K562 (cell line): Measurements from ENCODE around the gene KLK13. TPM values are rescaled to one million over a fixed set of nuclear protein-coding genes. Genes with fewer than 3 reads are reported as not detected.

Experiments
- CCAR2 ChIP-seq: fragments of 200-400 bp; formaldehyde crosslinking; IDR thresholded peaks from 2 replicates; pipeline ENCODE4 v1.6.1; 2017; ENCODE audit warnings: mild to moderate bottlenecking, low read depth, low read length
- FOXP1 ChIP-seq: sonication (generic); formaldehyde crosslinking; IDR thresholded peaks from 2 replicates; pipeline ENCODE4 v1.8.0; 2022; ENCODE audit warnings: mild to moderate bottlenecking, missing genetic modification reagents
- GTF3C2 ChIP-seq: IDR thresholded peaks from 3 replicates; pipeline ENCODE4 v1.6.1; 2011; ENCODE audit warnings: borderline replicate concordance, mild to moderate bottlenecking, moderate library complexity; ENCODE audit not compliant: insufficient read length; ENCODE audit errors: extremely low read depth
- KAT2B ChIP-seq: IDR thresholded peaks from one replicate; pipeline ENCODE4 v1.6.1; 2012; ENCODE audit warnings: low read depth, mild to moderate bottlenecking, control low read depth, inconsistent platforms, low read length, moderate library complexity
- MAFG ChIP-seq: fragments of 450-650 bp; conservative IDR thresholded peaks from 2 replicates; pipeline ENCODE4 v1.6.1; 2016; ENCODE audit warnings: missing genetic modification characterization, missing compliant biosample characterization
- PHF8 ChIP-seq: fragments of 200-600 bp; sonication (generic); IDR thresholded peaks from 2 replicates; pipeline ENCODE4 v1.6.1; 2012; ENCODE audit warnings: mixed run types, mild to moderate bottlenecking, inconsistent platforms, low read length, moderate library complexity, borderline replicate concordance
- PRDM10 ChIP-seq: fragments of 450-650 bp; IDR thresholded peaks from 2 replicates; pipeline ENCODE4 v1.6.1; 2018; ENCODE audit not compliant: partially characterized antibody
- PTBP1 ChIP-seq: fragments of 200-400 bp; formaldehyde crosslinking; IDR thresholded peaks from 2 replicates; pipeline ENCODE4 v1.6.1; 2017; ENCODE audit warnings: low read depth, low read length
- SLC30A9 ChIP-seq: fragments of 250-450 bp; sonication (Bioruptor Pico); IDR thresholded peaks from 2 replicates; pipeline ENCODE4 v1.8.0; 2022; ENCODE audit warnings: mild to moderate bottlenecking, moderate library complexity
- U2AF1 ChIP-seq: fragments of 200-400 bp; formaldehyde crosslinking; optimal IDR thresholded peaks from 2 replicates; pipeline ENCODE3; 2017; ENCODE audit warnings: mild to moderate bottlenecking, low read depth, low read length, moderate library complexity
- ZNF121 ChIP-seq: sonication (generic); formaldehyde crosslinking; conservative IDR thresholded peaks from 2 replicates; pipeline ENCODE4 v1.8.0; 2022; ENCODE audit warnings: missing genetic modification reagents
- ZNF217 ChIP-seq: sonication (generic); formaldehyde crosslinking; IDR thresholded peaks from 2 replicates; pipeline ENCODE4 v1.8.0; 2022; ENCODE audit warnings: mild to moderate bottlenecking, missing genetic modification reagents
- ZNF263 ChIP-seq: sonication (generic); formaldehyde crosslinking; IDR thresholded peaks from 2 replicates; pipeline ENCODE4 v1.8.0; 2022; ENCODE audit warnings: mild to moderate bottlenecking, missing genetic modification reagents, borderline replicate concordance
- ZNF398 ChIP-seq: fragments of 250-450 bp; sonication (Bioruptor Pico); IDR thresholded peaks from 2 replicates; pipeline ENCODE4 v1.8.0; 2021; ENCODE audit warnings: moderate library complexity, mild to moderate bottlenecking, inconsistent platforms
- ZNF518B ChIP-seq: fragments of 250-450 bp; sonication (Bioruptor Pico); IDR thresholded peaks from 2 replicates; pipeline ENCODE4 v1.5.0; 2021; ENCODE audit warnings: mild to moderate bottlenecking, moderate library complexity
- polyA plus RNA-seq, 8 experiments: library from polyadenylated mRNA; depleted of rRNA in 4 of 8; stranded (reverse) in 5 of 8; unstranded in 3 of 8; fragments of >200 nt; fragmentation: Nextera tagmentation in 2 of 8; fragmentation: Illumina TruSeq in 1 of 8; extraction: Ambion mirVana in 2 of 8; extraction: Trizol in 1 of 8; gene quantifications; 2 replicates each; pipeline versions ENCODE4 v1.2.1 to v1.2.3, GENCODE V29; 2011 to 2014; ENCODE audit warnings: inconsistent platforms in 1 of 8, missing spikeins in 1 of 8
- total RNA-seq, 7 experiments: library from RNA; depleted of rRNA in 6 of 7; stranded (reverse); fragments of >200 nt in 6 of 7; fragmentation: Illumina TruSeq in 2 of 7; extraction: Trizol in 2 of 7; gene quantifications; 2 replicates each; pipeline versions ENCODE4 v1.2.1 to v1.2.3, GENCODE V29; 2011 to 2021; ENCODE audit warnings: low replicate concordance in 1 of 7

KLK13 gene
- total and polyA plus RNA-seq, 9 of the 15 experiments (the other 6 are each of a cell fraction or from before 2014, with no cell fraction given), result 0.72 to 9.0 (median 2.3) TPM

GRCh38 chr19:51108066-51108804 lies 43.3 kb upstream of the KLK13 start, which contains the start of gene CTU1 (continued):
- no peak for TF ChIP-seq U2AF1
- TF ChIP-seq PRDM10, result peak; percentile 42
- TF ChIP-seq PTBP1, result no peak
- no peak for TF ChIP-seq ZNF398
- TF ChIP-seq MAFG (tag), result no peak
- TF ChIP-seq KAT2B, result no peak
- no peak for TF ChIP-seq FOXP1
- no peak for TF ChIP-seq ZNF217 (CRISPR knock-in tag)
- no peak for TF ChIP-seq CCAR2
- TF ChIP-seq ZNF121, result no peak
- TF ChIP-seq SLC30A9 (CRISPR knock-in tag), result no peak
- TF ChIP-seq ZNF263 (CRISPR knock-in tag), result peak; percentile 19
- TF ChIP-seq PHF8, result peak; percentile 89
- no peak for TF ChIP-seq ZNF518B (CRISPR knock-in tag)
- TF ChIP-seq GTF3C2, result no peak
